GM23338 (cell line): ENCODE results near the gene DHRS13. TPM values are rescaled to one million over a fixed set of nuclear protein-coding genes. Genes with fewer than 3 reads are reported as not detected.
A peak's percentile ranks its signal among the peaks of the same experiment; 100 is the strongest.

Experiments
- ATAC-seq: fragments of 200-7000 bp; cut with Tn5 transposase; 3 replicates; pipeline ENCODE4 v1.9.1; 2020
- DNase-seq: peaks from one replicate; pipeline ENCODE4 v3.0.0-alpha.2; 2015; ENCODE audit warnings: low spot score
- H2AFZ ChIP-seq: fragments of 200-600 bp; sonication (generic); 2 replicates; pipeline ENCODE4 v1.8.0; 2016; ENCODE audit warnings: antibody characterized with exemption, mild to moderate bottlenecking, moderate library complexity
- H3F3A ChIP-seq: fragments of 200-600 bp; sonication (generic); replicated peaks from 2 replicates; pipeline ENCODE4 v1.8.0; 2017; ENCODE audit warnings: antibody characterized with exemption, mixed run types, low read depth
- H3K27ac ChIP-seq: fragments of 200-600 bp; sonication (generic); 2 replicates; pipeline ENCODE4 v1.6.1; 2016; ENCODE audit warnings: low read depth
- H3K27me3 ChIP-seq: fragments of 200-600 bp; sonication (generic); 2 replicates; pipeline ENCODE4 v1.8.0; 2016; ENCODE audit warnings: mild to moderate bottlenecking, mixed run types, moderate library complexity; ENCODE audit not compliant: insufficient read depth
- H3K36me3 ChIP-seq: fragments of 200-600 bp; sonication (generic); 2 replicates; pipeline ENCODE4 v1.8.0; 2016; ENCODE audit warnings: mild to moderate bottlenecking; ENCODE audit not compliant: insufficient read depth
- H3K4me1 ChIP-seq: fragments of 200-600 bp; sonication (generic); 2 replicates; pipeline ENCODE4 v1.8.0; 2016; ENCODE audit warnings: mild to moderate bottlenecking, moderate library complexity; ENCODE audit not compliant: insufficient read depth
- H3K4me2 ChIP-seq: fragments of 200-600 bp; sonication (generic); 2 replicates; pipeline ENCODE4 v1.7.1; 2017; ENCODE audit warnings: mixed run types
- H3K4me3 ChIP-seq: fragments of 200-600 bp; sonication (generic); 2 replicates; pipeline ENCODE4 v1.6.1; 2016; ENCODE audit warnings: mixed run types
- H3K79me2 ChIP-seq: fragments of 200-600 bp; sonication (generic); replicated peaks from 2 replicates; pipeline ENCODE4 v1.8.0; 2017; ENCODE audit warnings: mild to moderate bottlenecking; ENCODE audit not compliant: insufficient read depth
- H3K9me2 ChIP-seq: fragments of 200-600 bp; sonication (generic); 2 replicates; pipeline ENCODE4 v1.8.0; 2017; ENCODE audit not compliant: insufficient read depth
- H4K20me1 ChIP-seq: fragments of 200-600 bp; sonication (generic); replicated peaks from 2 replicates; pipeline ENCODE4 v1.8.0; 2017; ENCODE audit warnings: mild to moderate bottlenecking; ENCODE audit not compliant: insufficient read depth
- H3K27ac Mint-ChIP-seq: 2 replicates; pipeline ENCODE4 v1.8.0; 2020; ENCODE audit warnings: inconsistent platforms, mild to moderate bottlenecking, moderate library complexity, mixed read lengths
- H3K27me3 Mint-ChIP-seq: 3 replicates; pipeline ENCODE4 v1.8.0; 2022; ENCODE audit warnings: low read depth, mild to moderate bottlenecking, moderate library complexity, mixed read lengths, inconsistent platforms; ENCODE audit not compliant: insufficient read depth, poor library complexity
- H3K36me3 Mint-ChIP-seq: 3 replicates; pipeline ENCODE4 v1.8.0; 2021; ENCODE audit warnings: low read depth, mild to moderate bottlenecking, inconsistent platforms, moderate library complexity, mixed read lengths
- H3K4me1 Mint-ChIP-seq: 3 replicates; pipeline ENCODE4 v1.8.0; 2020; ENCODE audit warnings: mild to moderate bottlenecking, inconsistent platforms, mixed read lengths
- H3K4me3 Mint-ChIP-seq: 3 replicates; pipeline ENCODE4 v1.8.0; 2021; ENCODE audit warnings: moderate library complexity, mild to moderate bottlenecking, inconsistent platforms, mixed read lengths
- H3K9me3 Mint-ChIP-seq: 3 replicates; pipeline ENCODE4 v1.8.0; 2020; ENCODE audit warnings: moderate library complexity, mild to moderate bottlenecking, inconsistent platforms, mixed read lengths
- CREB1 ChIP-seq: fragments of 250-450 bp; sonication (Bioruptor Pico); IDR thresholded peaks from 2 replicates; pipeline ENCODE4 v1.5.0; 2020; ENCODE audit warnings: low read depth, mild to moderate bottlenecking, moderate library complexity
- JUNB ChIP-seq: IDR thresholded peaks from one replicate; pipeline ENCODE4 v1.6.1; 2016; ENCODE audit warnings: antibody characterized with exemption; ENCODE audit not compliant: unreplicated experiment
- REST ChIP-seq: IDR thresholded peaks from one replicate; pipeline ENCODE4 v1.6.1; 2018; ENCODE audit warnings: antibody characterized with exemption; ENCODE audit not compliant: unreplicated experiment
- STAT1 ChIP-seq: IDR thresholded peaks from one replicate; pipeline ENCODE4 v1.6.1; 2016; ENCODE audit warnings: antibody characterized with exemption; ENCODE audit not compliant: unreplicated experiment
- ZNF114 ChIP-seq: fragments of 250-450 bp; sonication (Bioruptor Pico); IDR thresholded peaks from 2 replicates; pipeline ENCODE4 v1.5.0; 2020; ENCODE audit warnings: mild to moderate bottlenecking, moderate library complexity
- polyA plus RNA-seq: library from polyadenylated mRNA; unstranded; fragments of >200 nt; fragmentation: Nextera tagmentation; extraction: Ambion mirVana; gene quantifications from 2 replicates; pipeline ENCODE4 v1.2.1, GENCODE V29; 2016
- total RNA-seq: library from RNA; depleted of rRNA; stranded (reverse); fragments of >200 nt; shearing (Covaris generic); gene quantifications from 2 replicates; pipeline ENCODE4 v1.2.3, GENCODE V29; 2014
- TF ChIP-seq, protein P1 (sequence below), 2 experiments: fragments of 200-600 bp in 1 of 2; sonication (generic) in 1 of 2; conservative IDR thresholded peaks; 2 replicates each; pipeline versions ENCODE4 v1.5.1 to v1.6.1; 2016 to 2017; ENCODE audit warnings: antibody characterized with exemption in 2 of 2, low read depth in 2 of 2, mild to moderate bottlenecking in 2 of 2, moderate library complexity in 1 of 2

The DHRS13 gene
- total and polyA plus RNA-seq, 2 experiments from 2014 or later = 5.4 to 34.2 TPM

GRCh38 chr17:28912938-28913333, 10.1 kb upstream of the DHRS13 start (continued):
- TF ChIP-seq REST (no peak), STAT1 (no peak), JUNB (no peak)
- TF ChIP-seq, protein P1, sequence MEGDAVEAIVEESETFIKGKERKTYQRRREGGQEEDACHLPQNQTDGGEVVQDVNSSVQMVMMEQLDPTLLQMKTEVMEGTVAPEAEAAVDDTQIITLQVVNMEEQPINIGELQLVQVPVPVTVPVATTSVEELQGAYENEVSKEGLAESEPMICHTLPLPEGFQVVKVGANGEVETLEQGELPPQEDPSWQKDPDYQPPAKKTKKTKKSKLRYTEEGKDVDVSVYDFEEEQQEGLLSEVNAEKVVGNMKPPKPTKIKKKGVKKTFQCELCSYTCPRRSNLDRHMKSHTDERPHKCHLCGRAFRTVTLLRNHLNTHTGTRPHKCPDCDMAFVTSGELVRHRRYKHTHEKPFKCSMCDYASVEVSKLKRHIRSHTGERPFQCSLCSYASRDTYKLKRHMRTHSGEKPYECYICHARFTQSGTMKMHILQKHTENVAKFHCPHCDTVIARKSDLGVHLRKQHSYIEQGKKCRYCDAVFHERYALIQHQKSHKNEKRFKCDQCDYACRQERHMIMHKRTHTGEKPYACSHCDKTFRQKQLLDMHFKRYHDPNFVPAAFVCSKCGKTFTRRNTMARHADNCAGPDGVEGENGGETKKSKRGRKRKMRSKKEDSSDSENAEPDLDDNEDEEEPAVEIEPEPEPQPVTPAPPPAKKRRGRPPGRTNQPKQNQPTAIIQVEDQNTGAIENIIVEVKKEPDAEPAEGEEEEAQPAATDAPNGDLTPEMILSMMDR (conservative IDR thresholded peaks at IDR 0.05; ENCODE audit: low read depth in 2 of 2) = no peak

DNA sequence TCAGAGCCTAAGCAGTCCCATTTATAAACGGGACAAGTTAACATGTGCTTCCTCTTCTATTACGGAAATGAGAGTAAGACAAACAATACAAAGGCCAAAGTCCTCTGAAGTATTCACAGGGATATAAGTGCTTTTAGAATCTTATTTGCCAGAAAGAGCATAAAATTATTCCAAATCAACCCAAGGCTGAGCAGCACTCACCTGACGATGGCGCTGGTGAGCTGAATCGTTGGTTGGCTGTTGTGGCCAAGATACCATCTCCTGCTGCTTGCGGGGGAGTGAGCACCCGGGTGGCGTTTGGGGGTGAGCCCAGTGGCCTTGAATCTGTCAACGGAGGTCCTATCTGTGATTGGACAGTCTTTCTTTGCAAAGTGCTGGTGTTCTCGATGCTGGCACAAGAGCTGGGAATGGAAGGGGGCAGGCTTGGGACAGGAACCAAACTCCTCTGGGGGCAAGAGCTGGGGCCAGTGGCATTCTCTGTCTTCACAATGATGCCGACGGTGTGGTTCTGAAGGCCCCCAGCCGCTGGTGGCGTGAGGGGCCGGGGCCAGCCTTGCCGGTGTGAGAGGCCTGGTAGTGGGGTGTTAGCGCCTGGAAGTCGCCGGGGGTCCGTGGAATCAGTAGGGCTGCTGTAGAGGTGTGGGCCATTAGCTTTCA, 9.5 kb upstream of the DHRS13 start:
- Histone ChIP-seq H3K36me3 (peaks cover 79% of the 10 kb centered on the region), H3K79me2 (peaks cover 15% of the 10 kb centered on the region; the same call in 1 of the 2 replicates), H4K20me1 (peaks cover 28% of the 10 kb centered on the region), H3K4me1 (peaks cover 22% of the 10 kb centered on the region), H3K4me2 (no peak overlapping the region), H3K27ac (peak overlapping the region; percentile 72; the same call in 1 of the 2 replicates), H3K27me3 (no peaks in the 10 kb centered on the region), H3K4me3 (no peak overlapping the region), H3F3A (peaks cover 86% of the 10 kb centered on the region), H2AFZ (no peak overlapping the region), H3K9me2 (no peaks in the 10 kb centered on the region)
- H3K4me3 Mint-ChIP-seq = no peak overlapping the region
- no peaks in the 10 kb centered on the region; the same call in 2 of the 3 replicates for H3K9me3 Mint-ChIP-seq
- H3K27me3 Mint-ChIP-seq = peaks cover 28% of the 10 kb centered on the region
- peaks cover 26% of the 10 kb centered on the region for H3K4me1 Mint-ChIP-seq
- 0 out of 2 replicates have a peak overlapping the region, but pooled peaks have one; percentile 9 for H3K27ac Mint-ChIP-seq
- DNase-seq = peak; percentile 51
- TF ChIP-seq, protein P1 (conservative IDR thresholded peaks at IDR 0.05; ENCODE audit: low read depth in 2 of 2) = peak; percentile 60 to 62
- TF ChIP-seq JUNB (no peak), CREB1 (CRISPR knock-in tag) (no peak), ZNF114 (CRISPR knock-in tag) (no peak)
- H3K36me3 Mint-ChIP-seq = peaks cover 97% of the 10 kb centered on the region
- peak; percentile 43 for ATAC-seq
